Breast epithelium (tissue), 3 donors: ENCODE data around the gene TMIGD1.

Experiments
- CTCF ChIP-seq, 3 donors: fragments of 450-650 bp; IDR thresholded peaks; one replicate each; pipeline ENCODE4 v1.5.1; 2016 to 2017; ENCODE audit warnings: antibody characterized with exemption in 3 of 3, mild to moderate bottlenecking in 3 of 3, moderate library complexity in 3 of 3
- POLR2A ChIP-seq: fragments of 450-650 bp; IDR thresholded peaks from one replicate; pipeline ENCODE4 v1.6.1; 2016; ENCODE audit warnings: antibody characterized with exemption, mild to moderate bottlenecking, moderate library complexity

GRCh38 chr17:30323895-30324319, 9.9 kb downstream of the TMIGD1 start:
- TF ChIP-seq CTCF (IDR thresholded peaks at IDR 0.05), result no peak
- no peak for TF ChIP-seq POLR2A
